ENCODE data around the gene PYGL.
"Not testable (repeated sequence)": the region's sequence is repeated elsewhere in the genome, so short reads cannot be mapped to it uniquely, and the experiment has no call there.

Gene PYGL

DNA sequence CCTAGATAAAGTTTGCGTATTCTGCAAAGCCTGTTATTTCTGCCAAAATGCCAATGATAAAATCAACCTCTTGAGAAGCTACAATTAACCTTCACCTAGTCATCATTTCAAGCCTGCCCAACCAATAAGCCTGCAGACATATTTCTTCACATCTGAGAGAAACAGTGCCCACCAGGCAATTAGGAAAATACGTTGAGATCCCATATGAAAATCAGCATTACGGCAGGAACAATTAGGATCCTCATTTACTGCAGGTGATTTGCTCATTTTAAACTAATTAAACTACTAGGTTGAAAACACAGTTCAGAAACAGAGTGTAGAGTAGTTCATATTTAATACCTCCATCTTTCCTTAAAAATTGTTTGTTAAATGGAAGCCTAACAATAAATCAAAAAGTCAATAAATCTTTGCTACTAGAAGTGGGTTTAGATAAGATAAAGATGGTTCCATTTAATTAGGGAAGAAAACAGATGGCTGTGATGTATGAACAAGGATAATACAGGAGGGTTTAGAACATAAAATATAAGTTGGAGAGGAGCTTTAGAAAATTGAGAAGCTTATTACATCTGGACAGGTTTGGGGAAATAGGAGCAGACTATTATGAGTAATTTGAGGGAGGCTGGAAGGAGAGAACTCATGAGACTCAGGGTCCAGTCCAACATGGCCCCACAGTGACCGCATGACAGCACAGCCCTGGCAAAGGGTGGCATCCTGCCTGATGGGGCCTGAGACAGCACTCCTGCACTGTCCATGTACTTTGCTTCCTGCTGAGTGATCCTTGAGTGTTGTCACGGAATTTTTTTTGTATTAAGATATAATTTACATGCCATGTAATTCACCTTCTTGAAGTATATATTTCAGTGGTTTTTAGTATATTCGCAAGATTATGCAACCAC is 26.9 kb upstream of the PYGL start:
- Histone ChIP-seq H3K36me3 (ENCODE audit: insufficient read depth, low read depth, low read length) (no peaks in the 10 kb centered on the region), H3K27me3 (ENCODE audit: insufficient read depth, low read length) (no peaks in the 10 kb centered on the region), H3K27ac (ENCODE audit: low read length) (no peak overlapping the region), H3K9me3 (ENCODE audit: insufficient read depth, low read depth, low read length) (no peaks in the 10 kb centered on the region), H3K9ac (ENCODE audit: low read depth, low read length) (no peak overlapping the region), H3K4me3 (ENCODE audit: low read length) (no peak overlapping the region), H3K4me1 (ENCODE audit: insufficient read depth, low read length) (no peaks in the 10 kb centered on the region)

DNA sequence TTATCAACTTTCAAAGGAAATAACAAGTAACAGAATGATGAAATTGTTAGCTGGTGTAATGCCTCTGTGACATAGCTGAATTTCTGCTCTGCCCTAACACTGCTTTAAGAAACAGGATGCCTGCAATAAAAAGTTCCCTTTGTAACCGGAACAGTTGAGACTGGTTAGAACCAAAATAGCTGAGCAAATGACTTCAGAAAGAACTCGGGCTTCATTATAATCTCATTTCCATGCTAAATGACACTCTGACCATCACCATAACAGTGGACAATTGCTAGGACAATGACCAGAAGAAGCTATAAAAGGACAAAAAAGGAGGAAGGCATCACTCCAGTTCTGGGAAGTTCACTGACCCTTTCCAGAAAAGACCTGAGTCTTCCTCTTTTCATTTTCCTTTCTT is 23.5 kb upstream of the PYGL start:
- no peaks in the 10 kb centered on the region for H3K9me3 ChIP-seq (ENCODE audit: insufficient read depth, low read depth, low read length)
- no peaks in the 10 kb centered on the region for H3K27me3 ChIP-seq (ENCODE audit: insufficient read depth, low read length)
- no peaks in the 10 kb centered on the region for H3K4me1 ChIP-seq (ENCODE audit: insufficient read depth, low read length)
- no peak overlapping the region for H3K27ac ChIP-seq (ENCODE audit: low read length)
- H3K4me3 ChIP-seq (ENCODE audit: low read length), result no peak overlapping the region
- H3K36me3 ChIP-seq (ENCODE audit: insufficient read depth, low read depth, low read length), result no peaks in the 10 kb centered on the region
- no peak overlapping the region for H3K9ac ChIP-seq (ENCODE audit: low read depth, low read length)

DNA sequence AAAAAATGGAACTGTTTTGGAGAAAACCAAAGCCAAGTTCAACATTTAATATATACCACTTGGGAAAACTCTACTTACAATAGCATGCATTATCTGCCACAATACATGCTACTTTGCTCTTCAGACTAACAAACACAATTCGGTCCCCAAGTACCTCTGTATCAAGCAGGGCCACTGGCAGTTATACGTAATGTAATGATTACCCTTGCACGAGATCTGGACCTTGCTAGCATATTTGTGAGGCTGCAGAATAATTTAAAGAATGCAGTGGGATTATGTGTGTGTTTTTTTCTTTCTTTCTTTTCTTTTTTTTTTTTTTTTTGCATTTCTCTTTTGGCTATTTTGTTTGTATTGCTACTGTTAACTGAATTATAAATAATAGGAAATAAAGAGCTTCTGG is 22.8 kb upstream of the PYGL start:
- Histone ChIP-seq H3K4me3 (ENCODE audit: low read length) (no peak overlapping the region), H3K4me1 (ENCODE audit: insufficient read depth, low read length) (no peaks in the 10 kb centered on the region), H3K27ac (ENCODE audit: low read length) (no peak overlapping the region), H3K36me3 (ENCODE audit: insufficient read depth, low read depth, low read length) (no peaks in the 10 kb centered on the region), H3K9ac (ENCODE audit: low read depth, low read length) (no peak overlapping the region), H3K9me3 (ENCODE audit: insufficient read depth, low read depth, low read length) (no peaks in the 10 kb centered on the region), H3K27me3 (ENCODE audit: insufficient read depth, low read length) (no peaks in the 10 kb centered on the region)

DNA sequence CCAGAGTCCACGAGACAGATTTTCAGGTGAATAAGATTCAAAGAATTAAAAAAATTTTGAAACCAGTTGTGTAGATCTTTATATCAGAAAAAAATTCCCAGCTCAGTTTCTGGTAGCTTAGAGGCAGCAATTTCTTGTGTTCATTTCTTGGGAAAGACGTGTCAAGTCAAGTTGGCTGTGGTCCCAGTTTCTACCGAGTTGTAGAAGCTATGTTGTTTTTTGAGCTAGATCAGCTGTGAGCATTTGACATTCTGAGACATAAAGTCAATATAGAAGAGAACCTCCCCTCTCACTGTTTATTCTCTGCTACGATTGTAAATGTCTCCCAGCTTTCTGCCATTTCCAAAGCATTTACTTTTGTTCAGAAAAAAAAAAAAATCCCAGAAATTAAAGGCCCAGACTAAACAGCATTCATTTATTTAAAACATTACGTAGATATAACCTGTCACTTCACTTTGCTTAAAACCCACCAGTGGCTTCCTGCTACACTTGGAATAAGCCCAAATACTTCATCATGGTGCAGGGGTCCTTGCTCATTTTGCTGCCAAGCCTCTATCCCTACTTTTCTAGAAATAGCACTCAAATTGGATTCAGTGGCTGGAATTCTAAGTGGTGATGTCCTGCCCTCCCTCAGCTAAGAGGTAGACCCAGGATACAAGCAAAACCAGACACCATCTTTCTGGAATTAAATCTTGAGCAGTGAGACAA is 20.6 kb upstream of the PYGL start:
- Histone ChIP-seq H3K9ac (ENCODE audit: low read depth, low read length) (no peak overlapping the region), H3K27me3 (ENCODE audit: insufficient read depth, low read length) (no peaks in the 10 kb centered on the region), H3K4me1 (ENCODE audit: insufficient read depth, low read length) (no peaks in the 10 kb centered on the region), H3K4me3 (ENCODE audit: low read length) (no peak overlapping the region), H3K9me3 (ENCODE audit: insufficient read depth, low read depth, low read length) (no peaks in the 10 kb centered on the region), H3K36me3 (ENCODE audit: insufficient read depth, low read depth, low read length) (no peaks in the 10 kb centered on the region), H3K27ac (ENCODE audit: low read length) (no peak overlapping the region)

DNA sequence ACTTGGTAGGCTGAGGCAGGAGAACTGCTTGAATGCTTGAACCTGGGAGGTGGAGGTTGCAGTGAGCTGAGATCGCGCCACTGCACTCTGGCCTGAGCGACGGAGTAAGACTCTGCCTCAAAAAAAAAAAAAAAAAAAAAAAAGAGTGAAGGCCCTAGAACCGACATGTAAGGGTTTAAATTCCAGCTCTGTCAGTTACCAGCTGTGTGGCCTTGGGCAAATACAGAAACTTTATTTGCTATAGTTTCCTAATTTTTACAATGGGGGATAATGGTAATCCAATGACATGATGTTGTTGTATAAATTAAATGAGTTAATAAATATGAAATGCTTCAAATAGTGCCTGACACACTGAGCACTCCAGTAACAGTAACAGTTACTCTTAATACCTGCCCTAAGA is 19.6 kb upstream of the PYGL start:
- H3K4me1 ChIP-seq (ENCODE audit: insufficient read depth, low read length), result no peaks in the 10 kb centered on the region
- no peak overlapping the region for H3K9ac ChIP-seq (ENCODE audit: low read depth, low read length)
- H3K27ac ChIP-seq (ENCODE audit: low read length), result no peak overlapping the region
- H3K27me3 ChIP-seq (ENCODE audit: insufficient read depth, low read length), result no peaks in the 10 kb centered on the region
- no peaks in the 10 kb centered on the region for H3K9me3 ChIP-seq (ENCODE audit: insufficient read depth, low read depth, low read length)
- H3K4me3 ChIP-seq (ENCODE audit: low read length), result no peak overlapping the region
- H3K36me3 ChIP-seq (ENCODE audit: insufficient read depth, low read depth, low read length), result no peaks in the 10 kb centered on the region

DNA sequence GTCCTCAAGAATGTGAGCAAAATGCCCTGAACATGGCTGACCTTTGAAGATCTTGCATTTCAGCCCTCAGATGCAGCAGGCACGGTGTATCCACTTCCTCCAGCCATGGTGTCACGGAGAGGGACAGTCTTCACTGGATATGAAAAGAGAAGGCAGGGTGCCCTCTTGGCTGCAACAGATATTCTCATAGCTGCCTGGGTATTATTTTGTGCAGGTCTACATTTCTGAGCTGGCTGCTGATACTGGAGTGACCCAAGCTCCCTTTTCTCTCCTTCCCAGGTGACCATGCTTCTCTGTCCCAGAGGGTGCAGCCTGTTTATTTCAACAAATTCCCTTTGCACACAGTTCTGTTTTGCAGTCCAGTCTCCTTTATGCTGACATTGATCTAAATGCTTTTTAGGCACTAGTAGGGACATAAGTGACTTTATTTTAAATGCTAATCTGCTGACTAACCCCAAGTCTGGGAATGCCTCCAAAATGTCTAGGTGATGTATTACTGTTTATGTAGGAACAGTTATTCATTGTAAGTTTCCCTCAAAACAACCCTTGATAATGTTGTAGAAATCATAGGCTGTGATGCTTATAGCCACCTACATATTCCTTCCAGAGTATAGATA is 17.4 kb upstream of the PYGL start:
- Histone ChIP-seq H3K36me3 (ENCODE audit: insufficient read depth, low read depth, low read length) (no peaks in the 10 kb centered on the region), H3K27ac (ENCODE audit: low read length) (no peak overlapping the region), H3K27me3 (ENCODE audit: insufficient read depth, low read length) (no peaks in the 10 kb centered on the region), H3K4me1 (ENCODE audit: insufficient read depth, low read length) (no peaks in the 10 kb centered on the region), H3K9ac (ENCODE audit: low read depth, low read length) (no peak overlapping the region), H3K9me3 (ENCODE audit: insufficient read depth, low read depth, low read length) (no peaks in the 10 kb centered on the region), H3K4me3 (ENCODE audit: low read length) (no peak overlapping the region)

DNA sequence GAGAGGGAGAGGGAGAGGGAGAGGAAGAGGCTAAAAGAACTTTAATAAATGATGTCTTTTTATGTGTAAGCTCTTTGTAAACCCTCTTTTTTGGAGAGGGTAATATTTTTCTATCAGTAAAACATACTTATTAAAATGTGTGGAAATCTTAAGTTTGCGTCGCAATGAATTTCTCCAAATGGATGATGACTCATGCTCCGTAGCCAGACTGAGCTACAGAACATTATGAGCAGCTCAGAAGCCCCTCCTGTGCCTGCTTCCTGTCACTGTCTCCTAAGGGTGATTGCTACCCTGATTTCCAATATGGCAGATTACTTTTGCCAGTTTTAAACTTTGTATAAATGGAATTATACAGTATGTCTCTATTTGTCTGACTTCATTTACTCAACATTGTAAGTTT is 13.0 kb upstream of the PYGL start:
- Histone ChIP-seq H3K4me1 (ENCODE audit: insufficient read depth, low read length) (peaks cover 4% of the 10 kb centered on the region; the same call in 1 of the 2 replicates), H3K27ac (ENCODE audit: low read length) (no peak overlapping the region), H3K9me3 (ENCODE audit: insufficient read depth, low read depth, low read length) (no peaks in the 10 kb centered on the region), H3K9ac (ENCODE audit: low read depth, low read length) (no peak overlapping the region), H3K4me3 (ENCODE audit: low read length) (no peak overlapping the region), H3K36me3 (ENCODE audit: insufficient read depth, low read depth, low read length) (no peaks in the 10 kb centered on the region), H3K27me3 (ENCODE audit: insufficient read depth, low read length) (no peaks in the 10 kb centered on the region)

DNA sequence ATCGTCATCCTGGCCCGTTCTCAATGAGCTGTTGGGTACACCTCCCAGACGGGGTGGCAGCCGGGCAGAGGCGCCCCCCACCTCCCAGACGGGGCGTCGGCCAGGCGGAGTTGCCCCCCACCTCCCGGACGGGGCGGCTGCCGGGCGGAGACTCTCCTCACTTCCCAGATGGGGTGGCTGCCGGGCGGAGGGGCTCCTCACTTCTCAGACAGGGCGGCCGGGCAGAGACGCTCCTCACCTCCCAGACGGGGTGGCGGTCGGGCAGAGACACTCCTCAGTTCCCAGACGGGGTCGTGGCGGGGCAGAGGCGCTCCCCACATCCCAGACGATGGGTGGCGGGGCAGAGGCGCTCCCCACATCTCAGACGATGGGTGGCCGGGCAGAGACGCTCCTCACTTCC is 12.1 kb upstream of the PYGL start:
- H3K27ac ChIP-seq (ENCODE audit: low read length); H3K4me1 ChIP-seq (ENCODE audit: insufficient read depth, low read length); H3K27me3 ChIP-seq (ENCODE audit: insufficient read depth, low read length); H3K36me3 ChIP-seq (ENCODE audit: insufficient read depth, low read depth, low read length); H3K9me3 ChIP-seq (ENCODE audit: insufficient read depth, low read depth, low read length); H3K9ac ChIP-seq (ENCODE audit: low read depth, low read length); H3K4me3 ChIP-seq (ENCODE audit: low read length): not testable (repeated sequence)

DNA sequence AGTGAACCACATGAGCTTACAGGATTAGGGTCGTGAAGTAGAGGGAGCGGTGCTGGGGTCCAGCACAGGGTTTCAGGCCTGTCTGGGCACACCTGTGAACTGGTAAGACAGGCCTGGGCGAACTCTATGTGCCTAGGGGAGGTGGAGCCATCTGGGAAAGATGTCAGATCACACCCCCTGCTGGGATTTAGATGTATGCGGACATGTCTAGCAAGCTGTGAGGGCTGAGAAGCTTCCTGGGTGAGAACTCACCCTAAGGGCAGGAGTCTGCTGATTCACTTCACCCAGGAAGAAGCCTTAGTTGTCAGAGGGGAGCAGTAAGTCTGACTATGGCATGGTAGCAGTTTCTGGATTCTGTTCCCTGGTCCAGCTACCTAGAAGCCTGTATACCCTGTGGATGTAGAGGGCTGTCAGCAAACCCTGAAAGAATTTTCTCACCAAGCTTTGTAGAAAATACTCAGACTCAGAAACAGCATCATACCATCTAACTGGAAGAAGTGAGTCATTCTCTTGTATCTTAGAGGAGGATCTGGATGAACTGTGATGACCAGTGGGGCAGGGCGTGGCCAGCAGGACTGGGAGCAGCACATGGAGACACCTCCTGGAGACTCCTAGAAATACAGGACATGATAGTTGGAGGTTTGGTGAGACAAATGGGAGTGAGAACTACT is 11.2 kb upstream of the PYGL start:
- no peak overlapping the region for H3K27ac ChIP-seq (ENCODE audit: low read length)

DNA sequence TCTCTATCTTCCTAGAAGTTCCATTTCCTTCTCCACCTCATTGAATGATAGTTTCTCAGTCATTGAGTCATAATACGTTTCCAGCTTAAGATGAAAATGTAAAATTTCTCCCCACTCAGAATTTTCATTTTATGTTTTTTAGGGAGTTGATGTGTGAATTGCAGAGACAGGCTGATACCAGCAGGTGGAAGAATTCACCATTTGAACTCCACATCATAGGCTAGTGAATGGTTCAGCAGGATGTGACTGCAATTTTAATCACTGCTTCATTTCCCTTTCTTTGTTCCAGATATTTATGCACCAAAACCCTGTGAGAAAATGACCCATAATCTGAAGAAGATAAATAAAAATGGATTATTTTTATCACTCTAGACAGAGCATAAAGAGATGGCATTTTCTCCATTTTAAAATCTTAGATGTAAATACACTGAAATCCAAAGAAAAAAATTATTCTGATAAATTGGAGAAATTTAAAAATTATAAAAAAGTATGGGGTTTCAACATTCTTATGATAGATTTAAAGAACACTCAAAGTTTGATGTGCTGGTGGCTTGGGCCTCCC is 10.6 kb upstream of the PYGL start:
- no peaks in the 10 kb centered on the region for H3K36me3 ChIP-seq (ENCODE audit: insufficient read depth, low read depth, low read length)
- no peaks in the 10 kb centered on the region for H3K9me3 ChIP-seq (ENCODE audit: insufficient read depth, low read depth, low read length)
- H3K27me3 ChIP-seq (ENCODE audit: insufficient read depth, low read length), result no peaks in the 10 kb centered on the region
- H3K9ac ChIP-seq (ENCODE audit: low read depth, low read length), result no peak overlapping the region
- H3K27ac ChIP-seq (ENCODE audit: low read length), result no peak overlapping the region
- H3K4me3 ChIP-seq (ENCODE audit: low read length), result no peak overlapping the region
- H3K4me1 ChIP-seq (ENCODE audit: insufficient read depth, low read length), result peaks cover 6% of the 10 kb centered on the region; the same call in 1 of the 2 replicates

More for the DNA sequence above, 11.2 kb upstream of the PYGL start:
- Histone ChIP-seq H3K9me3 (ENCODE audit: insufficient read depth, low read depth, low read length) (no peaks in the 10 kb centered on the region), H3K4me1 (ENCODE audit: insufficient read depth, low read length) (peaks cover 6% of the 10 kb centered on the region; the same call in 1 of the 2 replicates), H3K27me3 (ENCODE audit: insufficient read depth, low read length) (no peaks in the 10 kb centered on the region), H3K4me3 (ENCODE audit: low read length) (no peak overlapping the region), H3K36me3 (ENCODE audit: insufficient read depth, low read depth, low read length) (no peaks in the 10 kb centered on the region), H3K9ac (ENCODE audit: low read depth, low read length) (no peak overlapping the region)

DNA sequence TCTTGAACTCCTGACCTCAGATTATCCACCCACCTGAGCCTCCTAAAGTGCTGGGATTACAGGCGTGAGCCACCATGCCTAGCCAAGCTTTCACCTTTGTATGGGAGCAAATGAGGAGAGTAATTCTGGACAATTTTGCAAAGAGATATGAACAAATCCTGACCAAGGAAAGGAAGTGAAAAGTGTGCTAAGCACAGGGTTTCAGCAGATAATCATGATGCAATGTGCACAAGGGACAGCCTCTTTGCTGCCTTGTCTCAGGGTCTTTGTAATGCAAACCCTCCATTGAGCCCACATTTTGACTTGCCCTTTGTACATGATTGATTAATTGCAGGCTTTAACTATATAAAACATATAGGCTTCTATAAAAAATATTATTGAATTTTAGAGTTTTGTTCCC is 9.2 kb upstream of the PYGL start:
- H3K9me3 ChIP-seq (ENCODE audit: insufficient read depth, low read depth, low read length), result no peaks in the 10 kb centered on the region
- no peak overlapping the region for H3K9ac ChIP-seq (ENCODE audit: low read depth, low read length)
- peaks cover 6% of the 10 kb centered on the region; the same call in 1 of the 2 replicates for H3K4me1 ChIP-seq (ENCODE audit: insufficient read depth, low read length)
- H3K27me3 ChIP-seq (ENCODE audit: insufficient read depth, low read length), result no peaks in the 10 kb centered on the region
- H3K27ac ChIP-seq (ENCODE audit: low read length), result no peak overlapping the region
- H3K4me3 ChIP-seq (ENCODE audit: low read length), result no peak overlapping the region
- no peaks in the 10 kb centered on the region for H3K36me3 ChIP-seq (ENCODE audit: insufficient read depth, low read depth, low read length)
